Endothelial cell (in vitro differentiated cells): ENCODE measurements around the gene CPNE9. TPM values are rescaled to one million over a fixed set of nuclear protein-coding genes. Genes with fewer than 3 reads are reported as not detected.
A peak's percentile ranks its signal among the peaks of the same experiment; 100 is the strongest.

Source experiments
- DNase-seq: peaks from one replicate; pipeline ENCODE4 v3.0.0; 2021; ENCODE audit warnings: low spot score
- H3K27ac Mint-ChIP-seq: one replicate; pipeline ENCODE4 v1.8.0; 2021; ENCODE audit warnings: mixed read lengths, inconsistent platforms; ENCODE audit not compliant: unreplicated experiment
- H3K27me3 Mint-ChIP-seq: one replicate; pipeline ENCODE4 v1.8.0; 2021; ENCODE audit warnings: mild to moderate bottlenecking, moderate library complexity, mixed read lengths, inconsistent platforms; ENCODE audit not compliant: unreplicated experiment
- H3K36me3 Mint-ChIP-seq: one replicate; pipeline ENCODE4 v1.8.0; 2021; ENCODE audit warnings: mild to moderate bottlenecking, low read depth, mixed read lengths, inconsistent platforms; ENCODE audit not compliant: unreplicated experiment
- H3K4me1 Mint-ChIP-seq: one replicate; pipeline ENCODE4 v1.8.0; 2021; ENCODE audit warnings: mild to moderate bottlenecking, mixed read lengths, inconsistent platforms; ENCODE audit not compliant: unreplicated experiment
- H3K4me3 Mint-ChIP-seq: one replicate; pipeline ENCODE4 v1.8.0; 2021; ENCODE audit warnings: mild to moderate bottlenecking, mixed read lengths, inconsistent platforms; ENCODE audit not compliant: unreplicated experiment
- H3K9me3 Mint-ChIP-seq: one replicate; pipeline ENCODE4 v1.8.0; 2021; ENCODE audit warnings: mixed read lengths, inconsistent platforms; ENCODE audit not compliant: unreplicated experiment
- CTCF ChIP-seq: fragments of 200-600 bp; sonication (generic); IDR thresholded peaks from one replicate; pipeline ENCODE4 v1.5.0; 2021; ENCODE audit warnings: antibody characterized with exemption; ENCODE audit not compliant: unreplicated experiment
- total RNA-seq: library from RNA; stranded (reverse); fragmentation: NEBNext Ultra II Directional; extraction: Animal tissue kit (Norgen Biotek cat#: 25700); gene quantifications from one replicate; pipeline ENCODE4 v1.2.1, GENCODE V29; 2021; ENCODE audit not compliant: unreplicated experiment

The CPNE9 gene
- total RNA-seq, 1 donor from 2014 or later: 0.31 TPM

DNA sequence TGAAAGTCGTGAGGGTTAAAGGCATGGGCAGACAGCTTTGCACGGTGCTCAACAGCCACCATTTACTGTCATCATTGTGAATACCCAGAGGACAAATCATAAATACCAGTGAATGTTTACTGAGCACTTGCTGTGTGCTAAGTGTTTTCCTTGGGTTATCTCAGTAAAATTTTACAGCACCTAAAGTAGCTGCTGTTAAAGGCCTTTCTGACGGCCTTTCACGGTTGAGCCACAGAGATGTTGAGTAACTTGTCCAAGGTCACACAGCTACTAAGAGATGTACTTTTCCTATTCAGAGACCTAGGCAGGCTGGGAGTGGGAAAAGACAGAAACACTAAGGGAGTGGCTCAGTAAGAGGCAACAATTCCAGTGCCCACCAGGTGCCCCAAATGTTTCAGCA is 393 bp upstream of the CPNE9 start:
- no peak overlapping the region for H3K27ac Mint-ChIP-seq
- peaks cover 21% of the 10 kb centered on the region for H3K36me3 Mint-ChIP-seq
- no peak overlapping the region for H3K4me3 Mint-ChIP-seq
- H3K27me3 Mint-ChIP-seq: peaks cover 7% of the 10 kb centered on the region
- no peak for TF ChIP-seq CTCF
- no peaks in the 10 kb centered on the region for H3K9me3 Mint-ChIP-seq
- no peak for DNase-seq
- H3K4me1 Mint-ChIP-seq: peaks cover 3% of the 10 kb centered on the region

GRCh38 chr3:9704347-9705322 is 1.0 kb downstream of the CPNE9 start:
- Mint-ChIP-seq H3K27me3 (peaks cover 7% of the 10 kb centered on the region), H3K4me1 (peaks cover 3% of the 10 kb centered on the region), H3K9me3 (no peaks in the 10 kb centered on the region), H3K36me3 (peaks cover 16% of the 10 kb centered on the region), H3K27ac (no peak overlapping the region), H3K4me3 (no peak overlapping the region)
- no peak for TF ChIP-seq CTCF
- DNase-seq: peak; percentile 62

DNA sequence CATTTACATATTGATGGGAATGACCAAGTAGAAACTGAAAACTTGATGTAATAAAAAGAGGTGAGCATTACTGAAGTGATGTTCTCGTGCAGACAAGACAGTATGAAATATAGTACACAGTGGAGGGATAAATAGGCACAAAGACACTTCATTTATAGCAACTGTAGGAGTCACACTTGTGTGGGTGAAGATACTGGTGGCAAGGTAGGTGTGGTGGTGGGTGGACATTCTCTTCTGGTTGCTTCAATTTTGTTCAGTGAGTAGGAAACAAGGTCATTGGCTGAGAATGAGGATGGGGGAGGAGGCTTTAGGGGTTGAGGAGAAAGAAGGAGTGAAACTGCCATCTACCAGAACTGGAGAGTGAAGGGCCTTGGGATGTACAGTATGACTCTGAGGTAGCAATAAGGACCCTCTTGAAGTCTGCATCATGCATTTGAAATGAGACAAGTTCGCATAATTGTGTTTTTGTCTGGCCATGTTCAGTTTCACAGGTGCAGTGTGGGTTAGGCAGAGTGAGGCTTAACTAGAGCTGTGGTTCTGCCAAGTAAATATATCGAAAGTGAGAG is 6.6 kb downstream of the CPNE9 start:
- no peak for DNase-seq
- TF ChIP-seq CTCF: no peak
- Mint-ChIP-seq H3K36me3 (peaks cover 10% of the 10 kb centered on the region), H3K27me3 (peaks cover 7% of the 10 kb centered on the region), H3K4me1 (no peaks in the 10 kb centered on the region), H3K9me3 (no peaks in the 10 kb centered on the region), H3K27ac (no peak overlapping the region), H3K4me3 (no peak overlapping the region)

- H3K4me3 Mint-ChIP-seq: no peak overlapping the region
- H3K9me3 Mint-ChIP-seq: no peaks in the 10 kb centered on the region
- no peaks in the 10 kb centered on the region for H3K4me1 Mint-ChIP-seq
- TF ChIP-seq CTCF: no peak
- no peak overlapping the region for H3K27ac Mint-ChIP-seq
- H3K27me3 Mint-ChIP-seq: peaks cover 7% of the 10 kb centered on the region
- peaks cover 10% of the 10 kb centered on the region for H3K36me3 Mint-ChIP-seq
- no peak for DNase-seq
Measured at GRCh38 chr3:9712415-9712814, 8.8 kb downstream of the CPNE9 start.

GRCh38 chr3:9713142-9713541 is 9.5 kb downstream of the CPNE9 start:
- Mint-ChIP-seq H3K27me3 (peaks cover 7% of the 10 kb centered on the region), H3K4me3 (peak overlapping the region; percentile 7), H3K36me3 (peaks cover 9% of the 10 kb centered on the region), H3K4me1 (no peaks in the 10 kb centered on the region), H3K27ac (no peak overlapping the region), H3K9me3 (no peaks in the 10 kb centered on the region)
- DNase-seq: no peak
- TF ChIP-seq CTCF: no peak
